SHP77 (cell line): Measurements from ENCODE around the gene CYP24A1.

ENCODE experiments used
- DNase-seq, 2 experiments: peaks; one replicate each; lab custom pipeline; 2025; lab: John Stamatoyannopoulos, UW

Gene CYP24A1

DNA sequence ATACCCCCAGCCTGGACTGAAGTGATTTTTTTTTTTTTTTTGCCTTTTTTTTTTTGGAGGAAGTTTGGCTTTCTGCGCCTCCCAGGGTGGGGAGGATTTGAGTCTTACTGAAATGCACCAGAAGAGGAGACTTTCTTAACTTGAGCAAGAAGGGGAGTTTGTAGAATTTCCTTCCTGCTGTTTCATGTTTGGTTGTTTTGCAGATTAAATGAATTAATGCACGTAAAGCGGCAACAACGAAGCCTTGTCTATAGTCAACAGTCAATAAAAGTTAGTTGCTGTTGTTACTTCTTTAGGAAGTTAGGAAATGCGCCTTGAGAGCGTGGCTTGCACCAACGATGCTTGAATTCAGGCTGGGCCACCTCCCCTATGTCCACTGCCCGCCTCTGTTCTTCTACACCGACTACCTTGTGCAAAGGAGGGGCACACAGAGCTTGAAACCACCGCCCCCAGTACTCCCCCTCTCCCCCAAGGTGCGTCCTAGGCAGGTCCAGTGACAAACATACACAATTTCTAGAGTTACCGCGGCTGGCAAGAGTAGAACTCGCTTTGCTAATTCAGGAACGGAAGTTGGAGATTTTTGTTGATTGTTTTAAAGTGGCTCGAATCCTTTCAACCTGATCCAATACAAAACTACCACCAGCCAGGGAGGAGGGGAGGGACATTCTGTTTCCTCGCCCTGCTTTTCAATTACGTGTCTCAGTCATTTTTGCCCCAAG lies 830 bp upstream of the CYP24A1 start:
- DNase-seq: no peak

DNA sequence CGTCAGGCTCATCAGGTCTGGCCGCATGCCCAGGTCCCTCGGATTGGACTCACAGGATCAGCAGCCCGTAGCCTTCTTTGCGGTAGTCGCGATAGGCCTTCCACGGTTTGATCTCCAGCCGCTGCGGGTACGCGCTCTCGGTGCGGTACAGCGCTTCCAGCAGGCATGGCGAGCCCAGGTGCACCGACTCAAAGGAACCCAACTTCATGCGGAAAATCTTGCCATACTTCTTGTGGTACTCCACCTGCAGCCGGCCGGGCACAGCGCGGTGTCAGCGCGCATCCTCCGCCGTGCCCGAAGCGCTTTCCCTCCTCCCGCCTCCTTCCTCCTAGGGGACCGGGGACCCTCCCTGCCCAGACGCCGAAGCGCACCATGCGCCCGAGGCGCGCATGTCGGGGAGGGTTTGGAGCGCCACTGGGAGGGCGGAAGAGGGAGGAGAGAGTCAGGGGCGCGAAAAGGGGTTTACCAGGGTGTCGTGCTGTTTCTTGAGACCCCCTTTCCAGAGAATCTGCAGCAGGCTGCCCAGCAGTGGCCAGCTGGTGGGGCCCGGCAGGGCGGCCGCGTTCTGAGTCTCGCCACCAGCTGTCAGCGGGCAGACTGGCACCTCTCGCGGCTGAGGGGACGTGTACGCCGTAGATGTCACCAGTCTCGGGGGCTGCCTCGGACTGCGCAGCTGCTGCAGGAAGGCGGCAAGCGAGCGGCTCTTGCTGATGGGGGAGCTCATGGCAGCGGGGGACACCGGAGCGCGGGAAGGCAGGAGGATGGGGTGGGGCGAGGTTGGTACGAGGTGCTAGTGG lies 732 bp downstream of the CYP24A1 start:
- DNase-seq: no peak

DNA sequence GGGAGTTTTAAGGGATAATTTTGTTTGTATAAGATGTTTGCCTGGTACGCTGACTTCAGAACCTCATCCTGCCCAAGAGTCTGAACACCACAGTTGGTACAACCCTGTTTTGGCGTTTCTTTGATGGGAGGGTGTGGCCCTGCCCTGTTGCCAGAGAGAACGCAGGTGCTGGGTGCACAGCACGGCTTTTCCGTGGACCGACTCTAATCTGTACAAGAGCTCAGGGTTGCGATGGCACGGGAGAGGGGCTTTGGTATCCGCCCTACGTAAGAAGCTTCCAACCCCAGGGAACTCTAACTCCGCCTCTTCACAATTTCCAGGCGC lies 1.3 kb downstream of the CYP24A1 start:
- no peak for DNase-seq

DNA sequence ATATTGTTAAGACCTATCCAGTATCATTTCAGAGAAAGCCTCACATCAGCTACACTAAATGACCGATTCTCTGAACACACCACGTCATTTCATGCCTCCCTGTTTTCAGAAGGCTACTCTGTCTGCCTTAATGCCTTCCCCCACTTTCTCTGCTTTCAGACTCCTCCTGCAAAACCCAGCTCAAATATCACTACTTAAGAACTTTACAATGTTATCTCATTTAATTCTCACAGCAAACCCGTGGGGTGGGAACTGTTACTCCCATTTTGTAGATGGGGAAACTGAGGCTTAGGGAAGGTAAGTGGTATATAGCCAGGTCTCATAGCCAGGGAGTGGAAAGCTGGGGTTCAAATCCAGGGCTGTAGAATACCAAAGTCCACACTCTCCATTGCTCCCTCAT lies 2.8 kb downstream of the CYP24A1 start:
- DNase-seq: no peak

DNA sequence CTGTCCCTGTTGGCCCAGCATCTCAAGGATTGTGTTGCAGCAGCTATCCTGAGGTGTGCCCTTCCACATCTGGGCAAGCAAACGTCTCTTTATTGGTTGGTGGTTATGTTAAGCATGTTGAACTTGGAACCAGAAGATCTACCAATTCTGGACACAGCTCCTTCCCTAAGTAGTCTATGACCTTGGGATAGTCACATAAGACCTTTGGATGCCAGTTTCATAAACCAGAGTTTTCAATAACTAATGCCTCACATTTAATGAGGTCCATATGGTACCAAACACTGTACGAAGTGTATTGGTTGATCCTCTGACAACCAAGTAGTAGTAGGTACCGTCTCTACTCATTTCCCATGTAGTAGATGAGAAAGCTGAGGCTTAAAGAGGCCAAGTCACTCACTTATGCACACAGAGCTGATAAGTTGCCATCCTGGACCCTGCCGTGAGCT lies 3.7 kb downstream of the CYP24A1 start:
- DNase-seq: no peak

DNA sequence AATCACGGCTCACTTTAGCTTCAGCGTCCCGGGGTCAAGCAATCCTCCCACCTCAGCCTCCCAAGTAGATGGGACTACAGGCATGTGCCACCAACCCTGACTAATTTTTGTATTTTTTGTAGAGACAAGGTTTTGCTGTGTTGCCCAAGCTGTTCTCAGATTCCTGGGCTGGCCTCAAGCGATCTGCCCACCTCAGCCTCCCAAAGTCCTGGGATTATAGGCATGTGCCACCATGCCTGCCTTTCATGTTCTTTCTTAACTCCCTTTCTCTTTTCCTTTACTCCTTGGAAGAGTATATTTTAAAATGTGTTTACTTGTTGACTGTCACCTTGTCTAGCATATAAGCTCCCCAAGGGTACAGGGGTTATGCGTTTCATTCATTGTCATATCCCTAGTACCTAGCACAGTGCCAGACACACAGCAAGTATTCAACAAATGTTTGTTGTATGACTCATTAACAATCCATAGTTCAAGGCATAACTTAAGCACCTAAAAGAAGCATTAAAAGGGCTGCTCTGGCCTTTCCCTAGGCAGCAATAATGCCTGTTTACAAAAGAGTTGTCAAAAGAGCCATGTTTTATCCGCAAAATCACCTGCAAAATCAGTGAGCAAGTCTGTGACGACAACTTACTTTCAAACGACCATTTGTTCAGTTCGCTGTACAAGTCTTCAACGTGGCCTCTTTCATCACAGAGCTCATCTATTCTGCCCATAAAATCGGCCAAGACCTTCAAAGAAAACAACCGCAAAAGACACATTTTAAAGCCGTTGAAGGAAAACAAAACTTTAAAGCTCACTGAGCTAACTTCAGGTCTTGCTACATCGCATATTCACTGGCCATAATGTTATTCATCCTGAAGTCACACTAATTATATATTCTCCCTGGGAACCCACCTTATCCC lies 4.6 kb downstream of the CYP24A1 start:
- no peak for DNase-seq

DNA sequence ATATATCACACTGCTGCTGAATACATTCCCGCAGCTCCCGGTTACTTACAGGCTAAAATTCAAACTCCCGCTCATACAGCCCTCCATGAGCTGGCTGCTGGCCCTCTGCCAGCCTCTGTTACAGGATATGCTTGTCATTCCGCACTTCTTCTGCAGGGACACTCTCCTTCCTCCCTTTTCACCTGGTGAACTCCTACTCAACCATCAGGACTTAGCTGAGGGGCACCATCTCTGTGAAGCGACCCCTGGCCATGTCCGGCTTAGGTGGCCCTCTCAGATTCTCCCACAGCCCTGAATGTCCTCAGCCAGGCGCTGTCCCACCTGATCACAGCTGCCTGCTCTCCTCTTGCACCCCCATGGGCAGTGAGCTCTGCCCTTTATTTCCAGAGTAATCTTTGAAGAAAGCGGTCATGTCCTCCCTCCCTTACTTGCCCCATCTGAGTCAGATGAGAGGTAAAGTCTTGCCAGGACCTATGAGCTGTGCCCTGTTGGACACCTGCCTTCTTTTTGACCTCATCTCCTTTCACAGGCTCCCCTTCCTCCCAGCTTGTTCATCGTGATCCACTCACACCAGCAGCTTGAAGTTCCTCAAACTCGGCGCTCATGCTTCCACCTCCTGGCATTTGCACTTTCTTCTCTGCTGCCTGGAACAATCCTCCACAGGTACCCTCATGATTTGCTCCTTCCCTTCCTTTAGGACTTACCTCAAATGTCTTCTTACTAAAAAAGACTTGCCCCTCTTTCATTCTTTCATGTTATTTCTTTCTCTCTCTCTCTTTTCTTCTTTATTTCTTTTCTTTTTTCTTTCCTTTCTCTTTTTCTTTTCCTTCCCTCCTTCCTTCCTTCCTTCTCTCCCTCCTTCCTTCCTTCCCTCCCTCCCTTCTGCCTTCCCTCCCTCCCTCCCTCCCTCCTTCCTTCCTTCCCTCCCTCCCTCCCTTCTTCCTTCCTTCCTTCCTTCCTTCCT lies 5.6 kb downstream of the CYP24A1 start:
- peak; percentile 12 to 26 for DNase-seq

DNA sequence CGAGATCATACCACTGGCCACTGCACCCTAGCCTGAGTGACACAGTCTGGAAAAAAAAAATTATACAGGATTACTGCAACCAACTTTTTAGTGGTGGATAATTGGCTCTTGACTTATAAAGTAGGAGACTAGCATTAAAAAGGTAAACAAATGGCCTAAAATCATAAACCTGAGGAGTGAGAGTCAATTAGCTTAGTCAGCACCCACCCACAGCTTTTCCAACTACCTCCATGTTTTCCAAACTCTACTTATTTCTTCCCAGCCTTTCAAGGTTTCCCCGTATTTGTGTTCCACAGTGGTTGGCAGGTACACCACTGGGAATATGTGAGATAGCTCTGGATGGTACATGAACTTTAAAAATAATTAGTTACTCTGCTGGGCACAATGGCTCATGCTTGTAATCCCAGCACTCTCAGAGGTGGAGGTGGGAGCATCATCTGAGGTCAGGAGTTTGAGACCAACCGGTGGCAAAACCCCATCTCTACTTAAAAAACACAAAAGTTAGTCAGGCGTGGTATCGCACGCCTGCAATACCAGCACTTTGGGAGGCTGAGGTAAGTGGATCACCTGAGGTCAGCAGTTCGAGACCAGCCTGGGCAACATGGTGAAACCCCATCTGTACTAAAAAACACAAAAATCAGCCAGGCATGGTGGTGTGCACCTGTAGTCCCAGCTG lies 6.7 kb downstream of the CYP24A1 start:
- no peak for DNase-seq

DNA sequence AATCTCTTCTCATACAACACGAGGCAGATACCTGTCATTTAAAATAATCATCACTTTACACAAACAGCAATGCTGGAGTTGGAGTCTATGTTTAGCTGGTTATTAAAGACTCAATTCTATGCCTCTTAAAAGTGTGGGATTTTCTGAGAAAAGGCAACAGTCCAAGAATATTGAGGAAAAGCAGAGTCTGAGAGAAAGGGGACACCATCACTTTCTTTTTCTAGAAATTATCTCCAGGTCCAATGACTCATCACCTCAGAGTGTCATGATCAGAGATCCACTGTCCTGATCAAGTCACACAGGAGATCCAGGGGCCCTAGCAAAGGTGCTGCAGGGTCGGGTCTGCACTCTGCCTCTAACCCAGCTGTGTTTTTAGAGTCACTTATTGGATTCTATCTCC lies 8.0 kb downstream of the CYP24A1 start:
- no peak for DNase-seq

DNA sequence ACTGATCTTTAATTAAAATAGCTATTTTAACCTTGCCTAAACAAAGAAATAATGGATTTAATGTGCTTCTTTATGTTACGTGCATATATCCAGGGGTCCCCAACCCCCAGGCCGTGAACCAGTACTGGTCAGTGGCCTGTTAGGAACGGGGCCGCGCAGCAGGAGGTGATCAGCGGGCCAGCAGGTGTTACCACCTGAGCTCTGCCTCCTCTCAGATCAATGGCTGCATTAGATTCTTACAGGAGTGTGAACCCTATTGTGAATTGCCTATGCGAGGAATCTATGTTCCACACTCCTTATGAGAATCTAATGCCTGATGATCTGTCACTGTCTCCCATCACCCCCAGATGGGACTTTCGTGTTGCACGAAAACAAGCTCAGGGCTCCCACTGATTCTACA lies 8.8 kb downstream of the CYP24A1 start:
- DNase-seq: no peak

DNA sequence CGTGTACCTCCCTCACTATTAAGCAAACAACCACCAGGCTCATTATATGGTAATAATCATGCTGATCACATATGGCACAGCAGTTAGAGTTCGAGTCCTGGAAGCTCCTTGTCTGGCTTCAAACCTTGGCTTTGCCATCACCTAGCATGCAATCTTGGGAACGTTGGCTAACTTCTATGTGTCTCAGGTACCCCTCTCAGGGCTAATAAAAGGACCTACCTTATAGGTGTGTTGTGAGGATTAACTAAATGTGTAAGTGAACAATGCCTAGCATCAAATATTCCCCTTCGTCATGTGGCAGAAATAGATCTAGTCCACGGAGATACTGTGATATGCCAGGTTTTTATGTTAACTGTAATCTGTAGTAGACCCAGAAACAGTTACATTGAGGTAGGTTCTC lies 10.4 kb downstream of the CYP24A1 start:
- DNase-seq: no peak

DNA sequence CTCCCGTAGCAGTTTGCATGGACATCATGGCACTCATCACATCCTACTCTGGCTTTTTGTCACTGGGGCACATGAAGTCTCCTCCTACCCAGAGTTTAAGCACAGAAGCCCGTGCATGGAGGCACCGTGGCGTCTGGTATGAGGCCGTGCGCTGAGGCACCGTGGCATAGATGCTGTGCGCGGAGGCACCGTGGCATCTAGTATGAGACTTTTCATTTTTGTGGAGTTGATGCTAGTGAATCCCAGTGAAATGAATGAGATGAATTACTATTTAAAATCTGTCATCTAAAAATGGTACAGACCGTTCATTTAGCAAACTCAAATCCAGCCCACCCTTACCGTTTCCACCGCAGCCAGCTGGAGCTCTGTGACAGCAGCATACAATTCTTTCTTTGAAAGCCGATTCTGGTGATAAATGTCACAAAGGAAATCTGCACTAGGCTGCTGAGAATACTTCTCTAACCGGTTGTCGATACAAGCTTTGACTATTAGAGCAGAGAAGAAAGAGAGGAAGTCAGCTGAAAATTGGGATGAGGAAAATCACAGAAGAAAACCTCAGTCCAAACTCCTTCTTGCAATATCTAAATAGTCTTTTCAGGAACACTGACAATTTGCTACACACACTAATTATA lies 11.3 kb downstream of the CYP24A1 start:
- DNase-seq: no peak

DNA sequence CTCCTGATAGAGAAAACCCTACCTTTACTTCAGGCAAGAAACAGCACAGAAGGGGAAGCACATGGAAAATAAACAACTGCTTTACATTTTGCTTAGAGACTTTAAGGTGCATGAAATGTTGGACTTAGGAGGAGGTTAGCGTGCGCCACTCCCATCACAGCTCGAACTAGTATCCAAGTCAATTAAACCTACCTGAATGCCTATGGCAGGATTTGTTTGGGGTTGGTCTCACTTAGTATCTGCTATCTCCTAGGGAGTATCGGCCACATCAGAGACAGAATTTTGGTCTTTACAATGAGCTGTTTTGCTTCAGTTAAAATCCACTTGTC lies 12.0 kb downstream of the CYP24A1 start:
- DNase-seq: no peak

DNA sequence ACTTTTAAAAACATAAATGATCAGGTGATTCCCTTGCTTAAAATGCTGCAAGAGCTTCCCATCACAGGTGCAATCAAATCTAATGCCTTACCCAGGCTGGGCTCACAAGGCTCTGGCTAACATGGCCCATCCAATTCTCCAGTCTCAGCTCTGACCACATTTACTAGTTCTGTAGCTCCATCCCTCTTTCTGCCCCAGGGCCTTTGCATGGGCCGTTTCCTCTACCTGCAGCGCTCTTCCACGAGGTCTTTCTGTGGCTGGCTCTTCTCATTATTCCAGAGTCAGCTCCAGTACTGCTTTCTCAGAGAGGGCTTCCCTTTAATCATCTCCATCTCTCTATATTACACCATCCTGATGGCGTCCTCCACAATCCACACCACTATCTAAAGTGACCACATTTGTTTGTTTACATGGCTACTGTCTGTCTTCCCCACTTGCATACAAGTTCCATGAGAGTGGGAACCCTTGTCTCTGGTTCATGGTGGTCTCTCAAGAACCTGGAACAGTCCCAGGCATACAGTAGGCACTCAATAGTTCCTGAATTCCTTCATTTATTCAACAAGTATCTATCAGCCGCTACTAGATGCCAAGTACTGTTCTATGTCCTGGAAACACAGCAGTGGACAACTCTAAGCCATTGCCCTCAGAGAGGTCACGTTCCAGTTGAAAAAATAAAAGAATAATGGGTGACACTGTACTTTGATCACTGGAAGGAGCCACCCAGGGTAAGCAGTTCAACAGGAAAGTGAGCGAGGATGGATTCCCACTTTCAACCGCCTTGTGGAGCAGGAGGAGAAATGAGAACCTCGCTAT lies 12.6 kb downstream of the CYP24A1 start:
- no peak for DNase-seq

DNA sequence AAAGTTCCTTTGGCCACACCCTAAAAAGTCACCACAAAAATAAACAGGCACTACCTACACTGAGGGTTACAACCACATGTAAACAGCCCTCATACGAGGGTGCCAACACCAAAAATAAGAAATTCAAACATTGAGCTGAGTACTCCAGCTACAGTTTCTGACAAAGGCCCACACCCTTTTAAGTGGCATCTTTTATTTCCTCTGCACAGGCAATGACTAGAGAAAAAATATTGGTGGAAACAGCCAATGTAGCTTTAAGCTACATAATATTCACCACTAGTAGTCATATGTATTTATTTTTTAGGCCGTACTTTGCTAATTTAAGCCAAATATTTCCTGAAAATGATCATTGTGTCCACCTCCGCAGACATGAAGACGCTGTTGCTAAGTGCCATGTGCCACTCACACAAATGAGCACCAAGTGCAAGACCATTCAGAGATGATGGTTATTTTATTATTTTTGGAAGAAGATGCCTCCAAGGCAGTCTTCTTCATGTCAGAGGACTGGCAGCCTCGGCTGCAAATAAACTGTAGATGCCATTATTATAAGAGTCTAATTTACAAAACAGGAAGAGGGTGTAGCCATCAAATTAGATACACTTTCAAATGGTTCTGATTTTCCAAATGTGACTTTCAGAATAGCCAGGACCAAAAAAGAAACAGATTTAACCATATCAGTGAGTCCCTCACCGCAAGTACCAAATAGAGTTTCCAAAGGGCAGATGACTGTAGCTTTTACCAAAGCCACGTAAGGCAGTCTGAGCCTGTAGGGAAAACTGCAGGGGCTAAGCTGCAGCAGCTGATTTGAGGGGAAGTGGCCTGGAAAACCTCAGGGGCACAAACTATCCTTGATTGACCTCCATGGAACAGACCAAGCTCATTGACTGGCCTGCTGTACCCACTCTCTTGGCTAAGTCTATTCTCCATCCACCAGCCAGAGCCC lies 13.4 kb downstream of the CYP24A1 start:
- no peak for DNase-seq

DNA sequence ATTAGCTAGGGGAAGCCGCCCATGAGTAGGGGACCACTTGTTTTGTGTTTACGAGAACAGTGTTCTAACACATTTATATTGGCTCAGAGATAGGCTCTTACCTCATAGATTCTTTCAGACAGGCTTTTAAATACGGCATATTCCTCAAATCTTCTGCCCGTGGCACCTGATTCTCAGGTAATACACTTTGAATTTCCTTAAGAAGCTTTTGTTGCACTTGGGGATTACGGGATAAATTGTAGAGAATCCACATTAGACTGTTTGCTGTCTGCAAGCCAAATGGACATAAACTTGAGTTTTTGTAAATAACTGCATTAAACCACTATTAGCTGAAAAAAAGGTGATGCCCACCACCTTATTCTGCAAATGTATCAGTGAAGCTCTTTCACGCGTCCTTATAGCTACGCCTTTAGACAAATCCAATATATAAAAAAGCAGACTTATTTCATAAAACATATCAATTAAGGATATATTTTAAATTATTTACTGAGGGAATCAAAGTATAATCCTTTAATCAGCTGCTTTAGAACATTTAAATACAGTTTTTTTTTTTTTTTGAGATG lies 14.8 kb downstream of the CYP24A1 start:
- no peak for DNase-seq

DNA sequence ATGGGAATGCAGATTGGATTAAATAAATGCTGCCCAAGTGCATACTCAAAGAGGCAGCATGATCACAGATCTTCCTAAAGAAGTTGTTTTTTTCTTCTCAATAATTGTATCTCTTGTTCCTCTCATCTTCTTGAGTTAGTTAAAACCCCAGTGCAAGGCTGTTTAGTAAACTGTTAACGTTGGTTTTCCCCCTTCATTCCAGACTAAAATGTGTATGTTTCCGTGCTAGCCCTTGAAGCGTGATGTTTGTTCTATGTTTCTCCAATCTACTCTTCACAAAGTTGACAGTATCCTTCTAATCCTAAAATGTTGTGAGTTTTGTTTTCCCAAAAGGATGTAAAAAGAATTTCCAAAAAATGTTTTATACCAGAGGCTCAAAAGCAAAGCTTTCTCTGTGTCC lies 15.6 kb downstream of the CYP24A1 start:
- DNase-seq: no peak
